G401 (cell line): ENCODE measurements around the gene PSPC1. TPM values are rescaled to one million over a fixed set of nuclear protein-coding genes. Genes with fewer than 3 reads are reported as not detected.
A peak's percentile ranks its signal among the peaks of the same experiment; 100 is the strongest.
"Not testable (repeated sequence)": the region's sequence is repeated elsewhere in the genome, so short reads cannot be mapped to it uniquely, and the experiment has no call there.

Experiments
- DNase-seq: peaks from one replicate; pipeline ENCODE4 v3.0.0-alpha.2; 2015; ENCODE audit warnings: low spot score
- in situ Hi-C: cut with HindIII; loops from 2 replicates; pipeline ENCODE4 v1.10.0; 2016; ENCODE audit warnings: low sequenced_read_pairs, mixed read lengths
- total RNA-seq: library from RNA; depleted of rRNA; stranded (reverse); fragments of >200 nt; shearing (Covaris generic); gene quantifications from 2 replicates; pipeline ENCODE4 v1.2.3, GENCODE V29; 2014

Gene PSPC1
- total RNA-seq, 1 experiment from 2014 or later: 111 TPM

GRCh38 chr13:19767966-19768365 is 14.8 kb downstream of the PSPC1 start:
- DNase-seq: no peak
- in situ Hi-C loops: no loop called here

DNA sequence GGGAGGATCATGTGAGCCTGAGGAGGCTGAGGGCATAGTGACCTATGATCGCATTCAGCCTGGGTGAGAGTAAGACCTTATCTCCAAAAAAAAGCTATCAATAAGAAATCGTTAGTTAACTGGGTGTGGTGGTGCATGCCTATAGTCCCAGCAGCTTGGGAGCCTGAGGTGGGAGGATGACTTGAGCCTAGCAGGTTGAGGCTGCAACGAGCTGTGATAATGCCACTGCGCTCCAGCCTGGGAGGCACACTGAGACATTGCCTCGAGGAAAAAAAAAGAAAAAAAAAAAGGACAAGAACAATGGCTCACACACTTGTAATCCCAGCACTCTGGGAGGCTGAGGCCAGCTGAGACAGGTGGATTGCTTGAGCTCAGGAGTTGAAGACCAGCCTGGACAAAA is 16.2 kb downstream of the PSPC1 start:
- DNase-seq: peak; percentile 11
- in situ Hi-C loops: no loop called here

DNA sequence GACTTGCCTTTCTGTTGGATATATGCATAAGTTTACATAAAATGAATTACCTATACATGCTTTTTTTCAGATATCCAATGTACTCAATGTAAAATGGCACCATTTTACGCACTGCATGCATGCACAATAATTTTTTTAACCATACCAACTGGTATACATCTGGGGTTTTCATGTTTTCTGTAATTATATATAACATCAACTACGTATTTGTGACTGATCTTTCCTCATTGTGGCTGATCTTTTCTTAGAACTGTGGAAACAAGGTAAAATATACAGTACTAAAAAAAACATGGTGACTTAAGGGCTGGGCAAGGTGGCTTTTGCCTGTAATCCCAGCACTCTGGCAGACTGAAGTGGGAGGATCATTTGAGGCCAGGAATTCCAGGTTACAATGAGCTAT is 18.5 kb downstream of the PSPC1 start:
- no peak for DNase-seq
- in situ Hi-C loops: no loop called here

DNA sequence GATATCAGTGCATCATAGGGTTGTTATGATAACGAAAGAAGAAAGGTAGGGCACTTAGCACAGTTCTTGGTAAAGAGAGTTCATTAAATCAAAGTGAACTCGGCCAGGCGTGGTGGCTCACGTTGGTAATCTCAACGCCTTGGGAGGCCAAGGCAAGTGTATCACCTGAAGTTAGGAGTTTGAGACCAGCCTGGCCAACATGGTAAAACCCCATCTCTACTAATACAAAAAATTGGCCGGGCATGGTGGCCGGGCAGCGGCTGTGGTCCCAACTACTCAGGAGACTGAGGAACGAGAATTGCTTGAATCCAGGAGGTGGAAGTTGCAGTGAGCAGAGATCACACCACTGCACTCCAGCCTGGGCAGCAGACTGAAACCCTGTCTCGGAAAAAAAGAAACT is 19.1 kb downstream of the PSPC1 start:
- no peak for DNase-seq
- in situ Hi-C loops: no loop called here

DNA sequence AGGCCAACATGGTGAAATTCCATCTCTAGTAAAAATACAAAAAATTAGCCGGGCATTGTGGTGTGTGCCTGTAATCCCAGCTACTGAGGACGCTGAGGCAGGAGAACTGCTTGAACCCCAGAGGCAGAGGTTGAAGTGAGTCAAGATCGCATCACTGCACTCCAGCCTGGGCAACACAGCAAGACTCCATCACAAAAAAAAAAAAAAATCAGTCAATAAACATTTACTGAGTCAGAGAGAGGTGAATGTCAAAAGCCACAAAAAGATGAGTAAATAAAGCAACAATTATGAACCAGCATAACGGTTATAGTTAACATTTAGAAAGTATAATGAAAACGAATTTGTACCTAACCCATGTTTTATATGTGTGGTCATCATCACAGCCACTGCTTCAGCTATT is 23.1 kb downstream of the PSPC1 start:
- in situ Hi-C loops: no loop called here

DNA sequence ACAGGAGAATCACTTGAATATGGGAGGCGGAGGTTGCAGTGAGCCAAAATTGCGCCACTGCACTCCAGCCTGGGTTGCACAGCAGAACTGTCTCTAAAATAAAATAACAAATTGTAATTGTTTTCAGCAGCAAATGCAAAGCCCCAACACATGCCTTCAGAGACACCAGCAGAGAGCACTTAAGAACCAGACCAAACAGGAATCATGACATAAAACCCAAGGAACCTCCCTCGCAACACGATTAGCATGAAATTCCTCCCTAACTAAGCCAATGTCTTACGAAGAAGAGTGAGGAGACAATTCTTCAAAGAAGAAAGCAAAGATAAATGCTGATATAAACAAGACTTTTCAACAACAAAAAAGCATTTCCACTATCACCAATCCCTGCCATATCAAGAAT is 40.1 kb downstream of the PSPC1 start:
- in situ Hi-C loops: no loop called here

More for the DNA sequence above, 23.1 kb downstream of the PSPC1 start:
- no peak for DNase-seq

GRCh38 chr13:19737844-19738557 is 44.7 kb downstream of the PSPC1 start:
- DNase-seq: no peak
- in situ Hi-C loops: no loop called here

More for the DNA sequence above, 40.1 kb downstream of the PSPC1 start:
- no peak for DNase-seq

- in situ Hi-C loops: no loop called here
- DNase-seq: no peak
Measured at GRCh38 chr13:19726611-19727010, 56.1 kb downstream of the PSPC1 start.

GRCh38 chr13:19725320-19725719 is 57.4 kb downstream of the PSPC1 start:
- in situ Hi-C loops: no loop called here
- no peak for DNase-seq

DNA sequence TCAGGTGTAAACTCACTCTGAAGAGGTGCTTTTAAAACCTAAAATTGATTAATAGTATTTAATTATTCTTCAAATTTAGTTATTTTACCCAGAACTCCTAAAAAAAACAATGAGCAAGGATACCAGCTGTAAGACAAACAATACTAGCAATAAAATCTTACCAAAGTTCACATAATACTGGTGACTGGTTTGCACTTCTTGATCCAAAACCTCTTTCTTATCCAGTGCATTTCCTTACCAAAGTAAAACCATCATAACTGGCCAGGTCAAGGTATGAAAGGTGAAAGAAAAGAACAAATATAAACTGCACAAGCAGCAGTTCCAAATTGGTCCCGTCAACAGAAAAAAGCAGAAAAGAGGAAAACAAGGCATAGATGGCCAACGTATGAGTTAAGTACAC is 62.7 kb downstream of the PSPC1 start:
- no peak for DNase-seq
- in situ Hi-C loops: no loop called here

DNA sequence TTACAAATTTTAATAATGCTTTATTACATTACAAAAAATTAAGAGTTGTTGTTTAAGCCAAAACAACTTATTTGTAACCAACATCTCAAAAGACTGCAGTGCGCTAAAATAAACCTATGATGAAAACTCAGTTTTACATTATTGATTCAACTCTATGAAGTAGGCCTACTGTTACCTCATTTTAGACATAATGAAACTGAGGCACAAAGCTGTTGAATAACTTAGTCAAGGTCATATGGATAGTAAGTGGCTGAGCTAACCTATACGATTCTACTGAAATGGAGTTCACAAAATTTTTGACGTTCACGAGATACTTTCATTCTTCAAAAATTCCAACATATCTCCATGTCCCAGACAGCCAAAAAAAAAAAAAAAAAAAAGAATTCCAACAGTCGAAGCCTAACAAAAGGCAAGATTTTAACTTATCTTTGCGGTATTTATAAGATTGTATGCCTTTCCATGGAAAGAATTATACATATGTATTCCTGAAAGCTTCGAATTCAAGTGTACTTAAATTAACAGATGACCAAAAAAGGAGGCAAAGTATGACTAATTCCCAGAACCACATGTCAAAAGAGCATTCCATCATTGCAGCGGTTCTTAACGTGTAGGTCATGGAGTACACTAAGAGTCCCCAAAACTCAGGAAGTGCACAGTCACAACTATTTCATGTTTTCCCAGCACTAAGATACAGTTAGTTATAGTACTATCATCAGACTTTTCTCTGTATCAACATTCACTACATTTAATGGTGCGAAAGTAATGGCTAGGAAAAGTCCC is 69.4 kb downstream of the PSPC1 start:
- no peak for DNase-seq

DNA sequence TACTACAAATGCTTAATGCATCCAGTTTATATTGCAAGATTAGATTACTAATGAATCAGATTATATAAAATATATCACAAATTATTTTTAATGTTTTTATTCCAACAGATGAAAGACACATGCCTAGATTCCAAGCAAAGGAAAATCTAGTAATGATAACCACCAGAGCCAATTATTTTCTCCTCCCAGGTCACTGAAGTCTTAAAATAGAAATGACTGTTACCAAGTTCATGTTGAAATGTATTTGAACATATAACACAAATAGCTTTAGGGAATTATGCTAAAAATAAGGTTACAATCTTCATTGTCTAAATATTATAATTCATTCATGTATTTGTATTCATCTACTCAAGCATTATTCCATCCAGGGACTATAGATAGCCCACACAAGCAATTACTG is 73.0 kb downstream of the PSPC1 start:
- in situ Hi-C loops, DNase-seq: not testable (repeated sequence)

More for the DNA sequence above, 69.4 kb downstream of the PSPC1 start:
- in situ Hi-C loops: no loop called here

- DNase-seq, in situ Hi-C loops: not testable (repeated sequence)
Measured at GRCh38 chr13:19709039-19709438, 73.7 kb downstream of the PSPC1 start.

DNA sequence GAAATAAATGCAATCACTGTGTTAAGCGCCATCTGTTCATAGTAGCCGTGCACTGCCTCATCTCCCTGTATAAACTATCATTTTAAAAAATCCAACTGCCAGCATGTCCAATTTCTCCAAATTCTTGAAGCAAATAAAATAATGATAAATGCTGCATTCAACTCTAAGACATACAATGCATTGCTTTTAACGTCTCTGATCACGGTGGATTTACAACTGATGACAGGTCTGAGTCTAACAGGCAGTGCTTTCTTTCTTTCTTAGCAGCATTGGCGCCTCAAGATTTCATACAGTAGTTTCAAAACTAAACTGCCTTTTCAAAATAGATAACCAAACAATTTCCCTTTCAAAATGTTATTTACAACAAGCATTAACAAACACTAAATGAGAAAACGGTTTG is 78.5 kb downstream of the PSPC1 start:
- DNase-seq, in situ Hi-C loops: not testable (repeated sequence)

DNA sequence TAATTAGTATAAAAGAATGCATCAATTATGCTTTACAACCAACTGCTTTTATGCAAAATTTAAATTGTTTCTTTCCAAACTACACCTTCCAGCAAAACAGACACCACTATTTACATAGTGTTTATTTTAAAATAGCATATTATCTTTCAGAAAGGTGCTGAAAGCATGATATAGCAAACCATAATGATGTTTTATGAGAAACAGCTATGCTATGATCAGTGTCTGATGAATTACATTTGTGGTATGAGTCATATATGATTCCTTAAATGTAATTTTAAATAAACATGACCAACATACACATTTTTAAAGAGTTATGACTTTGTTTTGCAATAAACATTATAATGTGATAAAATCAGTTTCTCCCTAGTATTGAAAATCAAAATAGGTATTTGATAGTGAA is 81.1 kb downstream of the PSPC1 start:
- in situ Hi-C loops, DNase-seq: not testable (repeated sequence)

- in situ Hi-C loops, DNase-seq: not testable (repeated sequence)
Measured at GRCh38 chr13:19700963-19701362, 81.8 kb downstream of the PSPC1 start.

- in situ Hi-C loops: no loop called here
- no peak for DNase-seq
Measured at GRCh38 chr13:19695829-19696228, 86.9 kb downstream of the PSPC1 start.

DNA sequence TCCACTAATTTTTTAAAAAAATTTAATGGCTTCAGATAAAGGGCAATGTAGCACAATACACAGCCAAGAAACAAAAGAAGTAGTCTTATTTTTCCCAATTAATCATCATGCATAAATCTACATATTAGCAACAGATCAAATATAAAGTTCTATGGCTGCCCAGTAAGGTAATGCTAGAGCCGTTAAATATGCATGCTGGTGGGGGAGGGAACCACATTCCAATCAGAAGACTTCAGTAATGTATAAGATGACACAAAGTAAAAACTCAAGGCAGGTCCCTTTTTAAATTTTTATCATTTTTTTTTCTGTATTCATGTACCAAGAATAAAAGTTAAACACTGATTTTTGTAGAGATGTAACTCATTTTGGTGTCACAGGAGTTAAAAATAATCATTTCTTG is 87.3 kb downstream of the PSPC1 start:
- in situ Hi-C loops: no loop called here
- DNase-seq: no peak

DNA sequence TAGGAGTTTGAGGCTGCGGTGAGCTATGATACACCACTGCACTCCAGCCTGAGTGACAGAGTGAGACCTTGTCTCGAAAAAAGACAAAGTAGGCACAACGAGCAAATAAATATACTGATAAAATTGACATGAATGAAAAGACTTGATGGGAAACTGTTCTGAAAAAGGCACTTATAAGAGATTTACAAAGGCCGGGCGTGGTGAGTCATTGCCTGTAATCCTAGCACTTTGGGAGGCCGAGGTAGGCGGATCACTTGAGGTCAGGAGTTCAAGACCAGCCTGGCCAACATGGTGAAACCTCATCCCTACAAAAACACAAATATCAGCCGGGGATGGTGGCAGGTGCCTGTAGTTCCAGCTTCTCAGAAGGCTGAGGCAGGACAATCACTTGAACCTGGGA is 91.3 kb downstream of the PSPC1 start:
- in situ Hi-C loops, DNase-seq: not testable (repeated sequence)

DNA sequence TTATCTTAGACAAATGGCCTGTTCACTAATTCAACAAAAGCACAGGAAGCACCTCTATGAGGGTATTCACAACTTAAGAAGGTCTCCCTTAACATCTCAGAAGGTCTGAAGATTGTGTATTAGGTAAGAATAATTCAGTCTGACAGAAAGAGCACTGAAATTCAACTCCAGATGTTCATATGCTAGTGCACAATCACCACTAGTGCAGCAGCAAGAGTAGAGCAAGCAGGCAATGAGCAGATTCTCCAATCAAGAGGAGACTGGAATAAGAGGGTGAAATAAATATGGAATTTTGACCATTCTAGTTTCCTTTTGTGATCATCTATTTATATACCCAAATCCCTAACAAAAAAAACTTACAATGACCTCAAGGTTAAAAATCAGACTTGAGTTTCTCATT is 97.3 kb downstream of the PSPC1 start:
- no peak for DNase-seq
- in situ Hi-C loops: no loop called here

DNA sequence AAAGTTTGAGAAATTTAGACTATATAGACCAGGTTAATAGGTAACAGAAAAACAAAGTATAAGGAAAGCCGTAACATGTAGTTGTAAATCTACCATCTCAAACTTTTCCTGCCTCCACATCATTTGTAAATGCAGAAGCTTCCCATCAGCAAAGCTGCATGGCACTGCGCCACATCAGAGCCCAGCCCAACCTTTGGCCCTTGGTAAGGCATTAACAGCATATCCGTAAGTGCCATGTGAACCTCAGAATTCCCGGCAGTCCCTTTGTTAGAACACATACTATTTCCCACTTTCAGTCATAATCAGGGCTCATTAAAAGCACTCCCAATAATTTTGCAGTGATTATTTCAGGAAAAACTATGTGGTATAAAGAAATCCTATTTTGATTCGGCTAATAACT is 97.7 kb downstream of the PSPC1 start:
- DNase-seq: no peak
- in situ Hi-C loops: no loop called here
